ENCODE measurements around the gene SPNS3. TPM values are rescaled to one million over a fixed set of nuclear protein-coding genes. Genes with fewer than 3 reads are reported as not detected.

The SPNS3 gene
- total and polyA plus RNA-seq, 10 of the 15 experiments (the other 5 are each of a cell fraction or from before 2014, with no cell fraction given), result 0.16 to 2.6 (median 0.97) TPM

DNA sequence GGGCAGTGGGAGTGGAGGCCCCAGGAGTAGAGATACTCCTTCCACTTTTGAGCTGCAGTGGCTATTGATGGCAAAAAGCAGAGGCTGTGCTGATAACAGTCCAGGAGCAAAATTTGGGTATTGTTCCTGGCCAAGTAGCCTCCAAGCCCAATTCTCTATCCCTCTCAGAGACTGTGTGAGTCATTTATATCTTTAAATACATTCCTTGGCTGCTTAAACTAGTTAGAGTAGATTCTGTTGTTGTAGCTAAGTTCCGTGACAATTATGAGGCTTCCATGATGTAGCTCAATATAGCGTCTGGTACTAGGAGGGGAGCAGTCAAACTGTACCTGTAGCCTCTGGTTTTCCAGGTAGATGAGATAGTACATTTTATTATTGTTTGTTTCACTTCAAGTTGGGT lies 47.3 kb upstream of the SPNS3 start:
- Histone ChIP-seq H3K9me3 (replicated peaks; ENCODE audit: control insufficient read depth, insufficient read depth, low read length) (no peaks in the 10 kb centered on the region), H3K79me2 (ENCODE audit: control insufficient read depth, insufficient read depth, low read length) (no peaks in the 10 kb centered on the region), H2AFZ (ENCODE audit: control insufficient read depth, low read depth, low read length) (no peak overlapping the region), H3K27ac (ENCODE audit: control insufficient read depth, insufficient read depth) (no peak overlapping the region), H3K4me3 (no peak overlapping the region), H4K20me1 (ENCODE audit: control insufficient read depth, insufficient read depth) (no peaks in the 10 kb centered on the region), H3K4me1 (ENCODE audit: control insufficient read depth, insufficient read depth, low read length) (peaks cover 6% of the 10 kb centered on the region), H3K36me3 (ENCODE audit: control insufficient read depth in 2 of 2, insufficient read depth in 2 of 2, low read length in 1 of 2) (no peaks in the 10 kb centered on the region), H3K27me3 (replicated peaks in 1 of 2; ENCODE audit: control insufficient read depth in 2 of 2, insufficient read depth in 2 of 2, low read length in 1 of 2) (no peaks in the 10 kb centered on the region), H3K9ac (ENCODE audit: control insufficient read depth, insufficient read depth, low read length) (no peak overlapping the region), H3K4me2 (ENCODE audit: control insufficient read depth, insufficient read depth) (no peak overlapping the region)
- in situ Hi-C loops (cut with MboI), result no loop called here
- no peak for ATAC-seq
- ChIA-PET CTCF (interaction anchor here (0.9 to 1.4 kb wide), 2 partner anchors 9 to 33 kb away, joined by 3 to 4 read pairs; no protein-coding TSS in a partner anchor), RAD21 (ENCODE audit: unreplicated experiment) (interaction anchor here (1.2 kb wide), 1 partner anchor 9 kb away, joined by 4 read pairs; no protein-coding TSS in a partner anchor), POLR2A (interaction anchor here (1.3 kb wide), 1 partner anchor 10 kb away, joined by 4 read pairs; no protein-coding TSS in a partner anchor), SMC1A (ENCODE audit: uncharacterized antibody, unreplicated experiment) (no interaction called here)
- no TSS peak for BruUV-seq (replicated peaks)
- no peak for DNase-seq (ENCODE audit: low read depth, low spot score)
- WGBS (ENCODE audit: insufficient coverage, insufficient replicate concordance, low lambda C conversion rate, missing lambda C conversion rate), result 76% methylated on average over 2 of the region's 2 CpGs
- intact Hi-C loops (cut with micrococcal nuclease; ENCODE audit: unreplicated experiment), result no loop called here
- FAIRE-seq, result no peak
- TF ChIP-seq, protein P1, sequence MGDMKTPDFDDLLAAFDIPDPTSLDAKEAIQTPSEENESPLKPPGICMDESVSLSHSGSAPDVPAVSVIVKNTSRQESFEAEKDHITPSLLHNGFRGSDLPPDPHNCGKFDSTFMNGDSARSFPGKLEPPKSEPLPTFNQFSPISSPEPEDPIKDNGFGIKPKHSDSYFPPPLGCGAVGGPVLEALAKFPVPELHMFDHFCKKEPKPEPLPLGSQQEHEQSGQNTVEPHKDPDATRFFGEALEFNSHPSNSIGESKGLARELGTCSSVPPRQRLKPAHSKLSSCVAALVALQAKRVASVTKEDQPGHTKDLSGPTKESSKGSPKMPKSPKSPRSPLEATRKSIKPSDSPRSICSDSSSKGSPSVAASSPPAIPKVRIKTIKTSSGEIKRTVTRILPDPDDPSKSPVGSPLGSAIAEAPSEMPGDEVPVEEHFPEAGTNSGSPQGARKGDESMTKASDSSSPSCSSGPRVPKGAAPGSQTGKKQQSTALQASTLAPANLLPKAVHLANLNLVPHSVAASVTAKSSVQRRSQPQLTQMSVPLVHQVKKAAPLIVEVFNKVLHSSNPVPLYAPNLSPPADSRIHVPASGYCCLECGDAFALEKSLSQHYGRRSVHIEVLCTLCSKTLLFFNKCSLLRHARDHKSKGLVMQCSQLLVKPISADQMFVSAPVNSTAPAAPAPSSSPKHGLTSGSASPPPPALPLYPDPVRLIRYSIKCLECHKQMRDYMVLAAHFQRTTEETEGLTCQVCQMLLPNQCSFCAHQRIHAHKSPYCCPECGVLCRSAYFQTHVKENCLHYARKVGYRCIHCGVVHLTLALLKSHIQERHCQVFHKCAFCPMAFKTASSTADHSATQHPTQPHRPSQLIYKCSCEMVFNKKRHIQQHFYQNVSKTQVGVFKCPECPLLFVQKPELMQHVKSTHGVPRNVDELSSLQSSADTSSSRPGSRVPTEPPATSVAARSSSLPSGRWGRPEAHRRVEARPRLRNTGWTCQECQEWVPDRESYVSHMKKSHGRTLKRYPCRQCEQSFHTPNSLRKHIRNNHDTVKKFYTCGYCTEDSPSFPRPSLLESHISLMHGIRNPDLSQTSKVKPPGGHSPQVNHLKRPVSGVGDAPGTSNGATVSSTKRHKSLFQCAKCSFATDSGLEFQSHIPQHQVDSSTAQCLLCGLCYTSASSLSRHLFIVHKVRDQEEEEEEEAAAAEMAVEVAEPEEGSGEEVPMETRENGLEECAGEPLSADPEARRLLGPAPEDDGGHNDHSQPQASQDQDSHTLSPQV (IDR thresholded peaks at IDR 0.05), result no peak
- TF ChIP-seq RELA (IDR thresholded peaks at IDR 0.05; ENCODE audit: borderline replicate concordance, partially characterized antibody), result no peak
- no peak for TF ChIP-seq POU2F2 (IDR thresholded peaks at IDR 0.05; ENCODE audit: borderline replicate concordance, low read depth, low read length)
- TF ChIP-seq, protein P2, sequence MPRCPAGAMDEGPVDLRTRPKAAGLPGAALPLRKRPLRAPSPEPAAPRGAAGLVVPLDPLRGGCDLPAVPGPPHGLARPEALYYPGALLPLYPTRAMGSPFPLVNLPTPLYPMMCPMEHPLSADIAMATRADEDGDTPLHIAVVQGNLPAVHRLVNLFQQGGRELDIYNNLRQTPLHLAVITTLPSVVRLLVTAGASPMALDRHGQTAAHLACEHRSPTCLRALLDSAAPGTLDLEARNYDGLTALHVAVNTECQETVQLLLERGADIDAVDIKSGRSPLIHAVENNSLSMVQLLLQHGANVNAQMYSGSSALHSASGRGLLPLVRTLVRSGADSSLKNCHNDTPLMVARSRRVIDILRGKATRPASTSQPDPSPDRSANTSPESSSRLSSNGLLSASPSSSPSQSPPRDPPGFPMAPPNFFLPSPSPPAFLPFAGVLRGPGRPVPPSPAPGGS (IDR thresholded peaks at IDR 0.05; ENCODE audit: borderline replicate concordance, insufficient read depth, low read depth, low read length, poor library complexity, severe bottlenecking), result no peak
- TF ChIP-seq SPI1 (IDR thresholded peaks at IDR 0.05; ENCODE audit: borderline replicate concordance, insufficient read depth, low read depth, low read length), result no peak
- no peak for TF ChIP-seq SP1 (IDR thresholded peaks at IDR 0.05; ENCODE audit: low read depth, low read length)
- TF ChIP-seq NRF1 (conservative IDR thresholded peaks at IDR 0.05; ENCODE audit: low read depth, low read length), result no peak
- no peak for TF ChIP-seq MYC (IDR thresholded peaks at IDR 0.05; ENCODE audit: insufficient read depth, insufficient read length, insufficient replicate concordance, low read length, severe bottlenecking)
- no peak for TF ChIP-seq EZH2 (IDR thresholded peaks at IDR 0.05; ENCODE audit: borderline replicate concordance, control insufficient read depth, low read depth, low read length)
- TF ChIP-seq POLR2AphosphoS2 (IDR thresholded peaks at IDR 0.05; ENCODE audit: low read depth, low read length), result no peak
- TF ChIP-seq, protein P3, sequence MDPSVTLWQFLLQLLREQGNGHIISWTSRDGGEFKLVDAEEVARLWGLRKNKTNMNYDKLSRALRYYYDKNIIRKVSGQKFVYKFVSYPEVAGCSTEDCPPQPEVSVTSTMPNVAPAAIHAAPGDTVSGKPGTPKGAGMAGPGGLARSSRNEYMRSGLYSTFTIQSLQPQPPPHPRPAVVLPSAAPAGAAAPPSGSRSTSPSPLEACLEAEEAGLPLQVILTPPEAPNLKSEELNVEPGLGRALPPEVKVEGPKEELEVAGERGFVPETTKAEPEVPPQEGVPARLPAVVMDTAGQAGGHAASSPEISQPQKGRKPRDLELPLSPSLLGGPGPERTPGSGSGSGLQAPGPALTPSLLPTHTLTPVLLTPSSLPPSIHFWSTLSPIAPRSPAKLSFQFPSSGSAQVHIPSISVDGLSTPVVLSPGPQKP (IDR thresholded peaks at IDR 0.05; ENCODE audit: low read depth, low read length), result no peak
- TF ChIP-seq TCF12 (IDR thresholded peaks at IDR 0.05; ENCODE audit: low read depth, low read length), result no peak
- TF ChIP-seq, protein P4, sequence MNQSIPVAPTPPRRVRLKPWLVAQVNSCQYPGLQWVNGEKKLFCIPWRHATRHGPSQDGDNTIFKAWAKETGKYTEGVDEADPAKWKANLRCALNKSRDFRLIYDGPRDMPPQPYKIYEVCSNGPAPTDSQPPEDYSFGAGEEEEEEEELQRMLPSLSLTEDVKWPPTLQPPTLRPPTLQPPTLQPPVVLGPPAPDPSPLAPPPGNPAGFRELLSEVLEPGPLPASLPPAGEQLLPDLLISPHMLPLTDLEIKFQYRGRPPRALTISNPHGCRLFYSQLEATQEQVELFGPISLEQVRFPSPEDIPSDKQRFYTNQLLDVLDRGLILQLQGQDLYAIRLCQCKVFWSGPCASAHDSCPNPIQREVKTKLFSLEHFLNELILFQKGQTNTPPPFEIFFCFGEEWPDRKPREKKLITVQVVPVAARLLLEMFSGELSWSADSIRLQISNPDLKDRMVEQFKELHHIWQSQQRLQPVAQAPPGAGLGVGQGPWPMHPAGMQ (IDR thresholded peaks at IDR 0.05; ENCODE audit: borderline replicate concordance), result no peak
- no peak for TF ChIP-seq ETV6 (conservative IDR thresholded peaks at IDR 0.05 in 1 of 2, IDR thresholded peaks at IDR 0.05 in 1 of 2; ENCODE audit: borderline replicate concordance in 1 of 2, low read depth in 1 of 2)
- TF ChIP-seq SREBF2 (IDR thresholded peaks at IDR 0.05; ENCODE audit: low read length), result no peak
- no peak for TF ChIP-seq DPF2 (IDR thresholded peaks at IDR 0.05)
